Measurements from ENCODE around the gene WASHC3.

- TF ChIP-seq CTCF (IDR thresholded peaks at IDR 0.05) (no peak), POLR2A (IDR thresholded peaks at IDR 0.05) (no peak), POLR2AphosphoS5 (IDR thresholded peaks at IDR 0.05) (no peak)
Observed at GRCh38 chr12:101997102-101997501, 64.7 kb downstream of the WASHC3 start.

Measured in prostate gland (tissue), 2 donors.